HG03280 (cell line): Measurements from ENCODE around the gene HIBADH.
A peak's percentile ranks its signal among the peaks of the same experiment; 100 is the strongest.

Experiments
- ATAC-seq: cut with Tn5 transposase; IDR thresholded peaks from one replicate; pipeline ENCODE4 v1.9.1; 2021; ENCODE audit warnings: mild to moderate bottlenecking, moderate library complexity; ENCODE audit not compliant: unreplicated experiment

HIBADH gene

DNA sequence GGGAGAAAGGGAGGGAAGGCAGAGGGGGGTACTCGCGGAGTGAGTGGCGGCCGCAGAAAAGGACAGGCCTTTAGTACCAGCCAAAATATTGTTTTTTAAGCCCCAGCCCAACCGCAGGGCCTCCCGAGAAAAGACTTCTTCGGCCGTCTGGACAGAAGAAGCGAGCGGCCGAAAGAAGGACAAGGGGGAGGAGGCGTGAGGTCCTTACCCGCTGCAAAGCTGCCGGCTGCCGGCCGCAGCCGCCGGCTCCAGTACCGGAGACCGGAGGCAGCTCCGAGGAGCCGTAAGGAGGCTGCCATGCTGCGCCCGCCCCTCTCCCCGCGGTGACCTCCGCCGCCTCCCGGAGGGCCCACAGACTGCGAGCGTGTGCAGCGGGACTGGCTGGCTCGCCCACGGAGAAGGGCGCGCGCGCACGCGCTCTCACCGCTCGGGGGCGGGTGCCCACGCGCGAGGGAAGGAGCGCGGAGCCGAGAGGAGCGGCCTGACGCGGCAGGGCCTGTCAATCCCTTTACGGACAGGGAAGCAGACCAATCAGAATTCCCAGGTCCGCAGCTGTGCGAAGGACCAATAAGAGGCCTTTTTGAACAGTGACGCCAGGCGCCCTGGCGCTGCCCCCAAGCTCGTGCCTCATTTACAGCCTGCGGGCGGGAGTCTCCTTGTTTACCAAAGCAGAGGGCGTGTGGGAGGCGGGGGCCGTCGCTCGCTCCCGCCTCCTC, at the start of gene HIBADH:
Gene HIBADH, minus strand, starts transcription at position 394 of the 716 bp plus-strand sequence. Its CDS starts 95 bp downstream, at position 299.
- peak; percentile 99 for ATAC-seq

- ATAC-seq: no peak
These were observed 49.5 kb upstream of the HIBADH start for GRCh38 chr7:27712217-27712616.

GRCh38 chr7:27709137-27710075, 46.7 kb upstream of the HIBADH start:
- ATAC-seq: no peak

DNA sequence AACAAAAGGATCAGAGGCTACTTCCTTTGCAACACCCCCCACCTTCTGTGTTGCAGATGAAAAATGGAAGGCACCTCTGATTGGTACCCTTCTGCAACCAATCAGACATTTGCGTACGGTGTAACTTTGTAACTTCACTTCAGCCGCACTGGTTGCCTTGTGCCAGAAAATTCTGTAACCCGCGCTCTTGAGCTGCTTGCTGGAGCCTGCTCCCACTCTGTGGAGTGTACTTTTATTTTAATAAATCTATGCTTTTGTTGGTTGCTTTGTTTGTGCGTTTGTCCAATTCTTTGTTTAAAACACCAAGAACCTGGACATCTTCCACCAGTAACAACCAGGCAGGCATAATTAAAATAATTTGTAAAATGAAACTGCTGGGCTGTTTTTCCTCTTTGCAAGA, 45.8 kb upstream of the HIBADH start:
- no peak for ATAC-seq

DNA sequence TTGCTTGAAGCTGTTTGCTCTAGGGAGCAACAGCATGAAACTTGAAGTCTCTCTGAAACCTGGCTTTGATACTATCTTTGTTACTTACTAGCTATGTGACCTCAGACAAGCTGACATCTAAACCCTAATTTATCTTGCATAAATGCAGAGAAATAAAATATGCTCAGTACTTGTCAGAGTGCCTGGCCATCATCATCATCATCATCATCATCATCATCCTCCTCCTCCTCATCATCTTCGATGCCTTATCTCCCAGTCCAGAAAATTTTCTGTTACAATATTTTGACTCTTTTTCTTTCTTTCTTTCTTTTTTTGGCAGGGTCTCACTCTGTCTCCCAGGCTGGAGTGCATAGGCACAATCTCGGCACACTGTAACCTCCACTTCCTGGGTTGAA, 42.5 kb upstream of the HIBADH start:
- ATAC-seq: no peak

DNA sequence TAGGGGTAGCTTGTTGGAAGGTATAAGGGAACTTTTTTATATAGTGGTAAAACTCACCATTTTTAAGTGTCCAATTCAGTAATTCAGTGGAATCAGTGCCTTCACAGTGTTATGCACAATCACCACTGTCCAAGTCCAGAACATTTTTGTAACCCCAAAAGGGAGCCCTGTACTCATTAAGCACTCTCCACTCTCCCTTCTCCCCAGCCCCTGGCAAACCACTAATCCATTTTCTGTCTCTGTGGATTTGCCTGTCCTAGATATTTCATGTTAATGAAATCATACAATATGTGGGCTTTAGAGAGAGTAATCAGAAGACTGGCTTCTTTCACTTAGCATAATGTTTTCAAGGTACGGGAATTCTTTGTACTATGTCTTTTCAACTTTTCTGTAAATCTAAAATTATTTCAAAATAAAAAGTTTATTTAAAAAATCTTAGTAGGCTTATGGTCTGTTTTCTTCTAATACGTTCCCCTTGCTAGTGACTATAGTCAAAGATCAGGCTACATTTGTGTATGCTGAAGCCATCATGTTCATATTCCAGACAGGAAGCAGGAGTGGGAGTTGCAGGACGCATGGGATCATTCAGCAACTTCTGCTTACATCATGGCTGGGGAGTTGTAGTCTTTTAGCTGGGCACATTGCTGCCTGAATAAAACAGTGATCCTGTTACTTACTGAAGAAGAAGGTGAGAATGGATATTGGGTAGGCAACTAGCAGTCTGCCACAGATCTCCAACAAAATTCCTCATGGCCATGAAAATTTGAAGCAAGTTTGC, 41.9 kb upstream of the HIBADH start:
- ATAC-seq: no peak

GRCh38 chr7:27703181-27703580, 40.5 kb upstream of the HIBADH start:
- ATAC-seq: no peak

DNA sequence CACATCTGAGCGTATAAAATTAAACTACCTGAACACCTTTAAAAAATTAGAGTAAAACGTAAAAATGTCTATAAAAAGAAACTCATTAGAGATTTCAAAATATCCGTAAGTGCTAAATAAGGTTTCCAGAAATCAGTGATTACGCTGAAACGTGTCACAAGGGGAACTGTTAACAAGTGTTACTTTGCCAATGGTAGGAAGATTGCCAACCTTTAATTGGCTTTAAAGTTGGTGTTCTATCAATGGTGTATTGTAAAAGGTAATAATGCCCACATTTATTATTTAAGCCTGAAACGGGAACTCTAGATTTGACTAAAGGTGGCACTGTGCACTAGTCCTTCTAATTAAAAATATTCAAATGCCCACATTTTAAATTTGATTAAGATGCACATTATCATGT, 37.8 kb upstream of the HIBADH start:
- ATAC-seq: no peak

DNA sequence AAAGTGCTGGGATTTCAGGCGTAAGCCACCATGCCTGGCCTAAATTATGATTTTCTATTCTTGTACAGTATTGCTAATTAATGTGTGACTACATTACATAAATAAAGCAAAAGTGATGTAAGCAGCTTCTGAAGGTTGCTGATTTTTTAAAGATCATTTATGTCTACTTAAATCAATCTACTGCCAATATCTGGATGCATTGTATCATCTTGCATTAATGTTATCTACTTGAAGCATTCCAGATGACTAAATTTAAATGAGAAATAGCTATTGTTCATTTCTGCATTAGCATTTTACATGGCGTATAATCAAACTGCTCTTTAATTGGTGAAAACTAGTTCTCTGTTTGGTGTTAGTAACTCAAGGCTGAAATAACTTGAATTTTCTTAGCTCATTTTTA, 37.1 kb upstream of the HIBADH start:
- no peak for ATAC-seq

DNA sequence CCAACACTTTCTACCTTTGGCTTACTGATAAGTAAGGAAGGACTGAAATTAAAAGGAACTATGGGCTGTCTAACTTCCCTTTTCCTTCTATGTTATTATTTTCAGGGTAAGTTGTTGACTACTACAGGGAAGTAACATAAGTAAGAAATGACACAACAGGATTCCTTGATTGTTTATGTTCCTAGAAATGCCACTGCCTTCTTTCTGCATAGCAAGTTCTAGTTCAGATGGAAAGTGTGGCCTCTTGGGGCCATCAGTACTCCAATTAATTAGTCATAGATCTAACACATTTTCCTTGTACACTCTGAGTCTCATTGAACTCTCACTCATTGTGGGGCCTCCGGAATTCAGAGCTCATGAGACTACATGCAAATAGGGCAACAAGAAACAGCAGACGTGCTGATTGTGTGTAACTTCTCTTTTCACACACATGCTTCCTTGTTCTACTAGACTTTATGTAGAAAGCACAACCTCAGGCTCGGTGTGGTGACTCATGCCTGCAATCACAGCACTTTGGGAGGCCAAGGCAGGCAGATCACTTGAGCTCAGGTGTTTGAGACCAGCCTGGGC, 35.3 kb upstream of the HIBADH start:
- ATAC-seq: peak; percentile 76

DNA sequence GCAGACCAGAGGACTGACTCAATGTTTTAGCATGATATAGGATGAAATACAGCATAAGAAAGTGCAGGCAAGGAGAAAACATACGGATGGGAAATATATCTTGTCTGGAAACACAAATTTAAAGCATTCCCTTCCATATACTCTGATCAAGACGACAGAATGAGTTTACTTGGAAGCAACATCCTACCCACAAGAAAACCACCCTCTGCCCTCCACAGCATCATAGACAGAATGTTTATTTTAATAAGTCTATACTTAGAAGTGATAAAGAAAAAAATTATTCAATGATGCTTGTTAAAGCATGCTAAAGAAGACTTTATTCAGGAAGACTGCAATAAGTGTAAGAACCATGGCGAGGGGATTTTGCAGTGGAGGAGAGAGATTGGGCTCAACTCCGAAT, 32.4 kb upstream of the HIBADH start:
- ATAC-seq: no peak

DNA sequence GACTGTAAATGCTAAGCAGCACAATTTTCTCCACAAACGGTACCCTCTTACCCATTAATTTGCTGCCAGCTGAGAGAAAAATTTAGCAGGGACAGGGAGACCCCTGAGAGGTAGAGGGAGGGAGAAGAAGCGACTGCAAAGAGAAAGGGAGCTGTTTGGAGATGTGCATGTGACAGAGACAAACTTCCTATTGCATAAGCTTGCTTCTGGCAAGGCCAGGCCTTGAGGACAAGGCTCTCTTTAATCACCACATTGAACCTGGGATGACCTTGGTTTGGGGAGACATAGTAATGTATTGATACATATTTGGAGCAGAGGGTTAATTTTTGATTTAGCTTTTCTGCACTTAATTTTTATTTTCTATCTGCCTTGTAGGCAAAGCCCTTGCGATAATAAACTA, 31.1 kb upstream of the HIBADH start:
- no peak for ATAC-seq

- ATAC-seq: no peak
These were observed 28.0 kb upstream of the HIBADH start for GRCh38 chr7:27690649-27691048.

GRCh38 chr7:27689591-27690164, 27.0 kb upstream of the HIBADH start:
- no peak for ATAC-seq

GRCh38 chr7:27689150-27689549, 26.5 kb upstream of the HIBADH start:
- ATAC-seq: no peak

GRCh38 chr7:27688646-27689045, 26.0 kb upstream of the HIBADH start:
- no peak for ATAC-seq

GRCh38 chr7:27688056-27688455, 25.4 kb upstream of the HIBADH start:
- ATAC-seq: no peak

GRCh38 chr7:27686315-27686714, 23.6 kb upstream of the HIBADH start:
- no peak for ATAC-seq

- no peak for ATAC-seq
These were observed 23.2 kb upstream of the HIBADH start for GRCh38 chr7:27685893-27686292.

DNA sequence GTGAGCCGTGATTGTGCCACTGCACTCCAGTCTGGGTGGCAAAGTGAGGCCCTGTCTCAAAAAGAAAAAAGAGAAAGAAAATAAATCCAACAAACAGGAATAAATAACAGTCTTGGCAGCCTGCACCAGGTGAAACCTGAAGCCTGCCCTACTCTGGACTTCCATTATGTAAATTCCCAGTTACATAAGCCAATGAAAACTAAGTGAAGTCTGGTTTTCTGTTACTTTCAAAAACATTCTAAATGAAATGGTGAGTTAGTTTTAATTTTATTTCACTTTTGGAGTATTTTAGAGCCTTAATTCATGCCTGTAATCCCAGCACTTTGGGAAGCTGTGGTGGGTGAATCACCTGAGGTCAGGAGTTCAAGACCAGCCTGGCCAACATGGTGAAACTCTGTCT, 22.5 kb upstream of the HIBADH start:
- ATAC-seq: no peak

DNA sequence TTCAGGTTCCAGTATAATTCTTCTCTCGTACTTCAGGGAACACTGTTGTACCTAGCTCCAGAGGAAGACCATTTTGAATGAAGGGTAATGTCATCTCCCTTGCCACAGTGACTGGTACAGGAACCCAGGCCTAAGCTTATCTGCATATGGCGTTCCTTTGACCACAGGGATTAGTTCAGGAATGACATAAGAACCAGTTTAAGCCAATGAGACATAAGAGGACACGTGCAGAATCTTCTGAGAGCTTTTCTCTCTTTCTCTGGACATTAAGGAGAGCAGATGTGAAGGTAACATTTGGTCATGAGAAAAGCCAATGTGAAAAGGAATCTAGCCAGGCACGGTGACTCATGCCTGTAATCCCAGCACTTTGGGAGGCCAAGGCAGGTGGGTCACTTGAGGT, 21.8 kb upstream of the HIBADH start:
- ATAC-seq: no peak
